Measurements from ENCODE around the gene GCN1. TPM values are rescaled to one million over a fixed set of nuclear protein-coding genes. Genes with fewer than 3 reads are reported as not detected.

The GCN1 gene
- total RNA-seq, 1 donor from 2014 or later: 165 TPM

DNA sequence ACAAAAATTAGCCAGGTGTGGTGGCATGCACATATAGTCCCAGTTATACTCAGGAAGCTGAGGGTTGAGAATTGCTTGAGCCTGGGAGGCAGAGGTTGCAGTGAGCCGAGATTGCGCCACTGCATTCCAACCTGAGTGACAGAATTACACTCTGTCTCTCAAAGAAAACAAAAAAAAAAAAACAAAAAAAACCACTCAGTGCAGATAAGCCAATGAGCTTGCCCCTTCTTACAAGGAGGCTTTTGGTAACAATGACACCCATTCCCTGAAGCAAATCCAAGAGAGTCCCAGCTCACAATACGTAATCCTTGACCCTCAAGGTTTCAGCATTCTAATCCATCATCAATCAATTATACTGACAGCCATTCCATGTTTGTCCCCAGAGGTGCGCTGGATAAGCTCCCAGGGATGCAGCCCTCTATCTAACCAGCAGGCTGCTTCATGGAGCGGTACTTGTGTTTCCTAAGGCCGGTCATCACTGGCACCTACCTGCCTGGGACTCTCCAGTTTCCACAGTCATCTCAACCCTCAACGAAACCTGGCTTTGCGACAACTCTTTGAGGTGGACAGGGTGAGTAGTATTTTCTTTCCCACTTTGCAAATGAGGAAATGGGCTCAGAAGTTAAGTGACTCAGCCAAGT lies 12.4 kb downstream of the GCN1 start:
- peaks cover 74% of the 10 kb centered on the region for H3K36me3 Mint-ChIP-seq (ENCODE audit: low read depth)
- no peak overlapping the region for H3K27ac Mint-ChIP-seq
- no peak for DNase-seq (ENCODE audit: low spot score)

DNA sequence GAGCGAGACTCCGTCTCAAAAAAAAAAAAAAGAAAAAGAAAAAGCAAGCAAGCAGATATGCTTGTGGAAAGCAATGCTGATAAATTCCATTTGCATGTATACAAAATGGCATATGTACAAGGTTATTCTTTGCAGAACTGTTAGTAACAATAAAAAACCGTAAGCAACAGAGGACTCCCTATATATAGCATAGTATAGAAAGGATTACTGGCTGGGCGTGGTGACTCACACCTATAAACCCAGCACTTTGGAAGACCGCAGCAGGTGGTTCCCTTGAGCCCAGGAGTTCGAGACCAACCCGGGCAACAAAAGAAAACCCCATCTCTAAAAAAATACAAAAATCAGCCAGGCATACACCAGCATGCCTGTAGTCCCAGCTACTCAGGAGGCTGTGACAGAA lies 13.5 kb downstream of the GCN1 start:
- intact Hi-C loops (cut with micrococcal nuclease): no loop called here
- H3K4me1 Mint-ChIP-seq (ENCODE audit: low read depth): no peaks in the 10 kb centered on the region
- H3K27ac Mint-ChIP-seq: no peak overlapping the region
- H3K36me3 Mint-ChIP-seq (ENCODE audit: low read depth): peaks cover 75% of the 10 kb centered on the region
- no peaks in the 10 kb centered on the region for H3K9me3 Mint-ChIP-seq
- no peak for DNase-seq (ENCODE audit: low spot score)
- no peaks in the 10 kb centered on the region for H3K27me3 Mint-ChIP-seq (ENCODE audit: low read depth)
- H3K4me3 Mint-ChIP-seq (ENCODE audit: low read depth): no peak overlapping the region

More for the DNA sequence above, 12.4 kb downstream of the GCN1 start:
- Mint-ChIP-seq H3K9me3 (no peaks in the 10 kb centered on the region), H3K27me3 (ENCODE audit: low read depth) (no peaks in the 10 kb centered on the region), H3K4me3 (ENCODE audit: low read depth) (no peak overlapping the region), H3K4me1 (ENCODE audit: low read depth) (peaks cover 2% of the 10 kb centered on the region)
- intact Hi-C loops (cut with micrococcal nuclease): no loop called here

DNA sequence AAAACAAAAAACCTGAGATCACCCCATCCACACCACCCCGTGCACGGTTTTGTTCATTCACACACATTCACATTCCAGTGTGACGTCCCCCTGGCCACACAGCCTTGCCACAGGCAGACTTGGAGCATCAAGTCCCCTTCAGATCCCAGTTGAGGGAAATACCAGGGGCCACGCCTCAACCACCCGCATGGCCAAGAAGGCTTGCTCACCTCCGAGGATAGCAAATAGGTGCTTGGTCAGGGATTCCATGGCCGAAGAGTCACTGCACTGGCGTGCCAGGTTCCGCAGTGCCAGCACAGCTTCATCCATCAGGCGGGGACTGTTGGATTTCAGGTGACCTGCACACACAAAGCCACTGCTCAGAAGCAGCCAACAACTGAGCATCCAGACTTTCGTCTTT lies 19.0 kb downstream of the GCN1 start:
- Mint-ChIP-seq H3K4me3 (ENCODE audit: low read depth) (no peak overlapping the region), H3K9me3 (no peaks in the 10 kb centered on the region), H3K27me3 (ENCODE audit: low read depth) (no peaks in the 10 kb centered on the region), H3K27ac (no peak overlapping the region), H3K36me3 (ENCODE audit: low read depth) (peaks cover 81% of the 10 kb centered on the region), H3K4me1 (ENCODE audit: low read depth) (peaks cover 3% of the 10 kb centered on the region)
- no peak for DNase-seq (ENCODE audit: low spot score)
- intact Hi-C loops (cut with micrococcal nuclease): no loop called here

DNA sequence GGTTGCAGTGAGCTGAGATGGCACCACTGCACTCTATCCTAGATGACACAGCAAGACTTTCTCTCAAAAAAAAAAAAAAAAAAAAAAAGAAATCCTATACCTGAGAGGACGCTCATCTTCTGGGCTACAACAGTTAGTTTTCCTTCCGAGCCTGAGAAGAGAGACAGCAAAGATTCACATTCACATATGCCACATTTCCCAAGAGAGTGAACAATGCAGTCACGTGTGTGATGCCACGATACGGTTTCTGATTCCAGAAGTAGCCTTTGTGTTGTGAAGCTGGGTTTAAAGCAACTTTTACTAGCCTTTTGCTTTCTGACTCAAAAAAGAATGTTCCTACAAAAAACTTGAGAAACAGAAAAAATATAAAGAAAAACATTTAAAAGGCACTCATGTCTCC lies 19.5 kb downstream of the GCN1 start:
- Mint-ChIP-seq H3K4me1 (ENCODE audit: low read depth) (peaks cover 3% of the 10 kb centered on the region), H3K27me3 (ENCODE audit: low read depth) (no peaks in the 10 kb centered on the region), H3K27ac (no peak overlapping the region), H3K9me3 (no peaks in the 10 kb centered on the region), H3K36me3 (ENCODE audit: low read depth) (peaks cover 84% of the 10 kb centered on the region), H3K4me3 (ENCODE audit: low read depth) (no peak overlapping the region)
- no peak for DNase-seq (ENCODE audit: low spot score)
- intact Hi-C loops (cut with micrococcal nuclease): no loop called here

DNA sequence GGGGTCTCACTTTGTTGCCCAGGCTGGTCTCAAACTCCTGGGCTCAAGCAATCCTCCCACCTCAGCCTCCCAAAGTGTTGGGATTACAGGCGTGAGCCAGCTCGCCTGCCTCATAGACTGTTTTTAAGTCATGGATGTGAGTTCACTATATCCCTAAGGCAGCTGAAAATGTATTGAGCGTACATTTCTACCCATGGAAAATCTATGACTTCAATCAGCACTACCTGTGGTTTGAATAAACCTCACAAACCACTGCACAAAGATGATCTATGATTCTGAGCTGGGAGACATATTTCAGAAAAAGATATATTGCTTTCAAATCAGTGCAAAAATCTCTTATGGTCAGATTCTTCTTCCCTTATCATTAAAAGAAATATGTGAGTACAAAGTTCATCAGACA lies 22.5 kb downstream of the GCN1 start:
- no peak overlapping the region for H3K4me3 Mint-ChIP-seq (ENCODE audit: low read depth)
- no peaks in the 10 kb centered on the region for H3K9me3 Mint-ChIP-seq
- intact Hi-C loops (cut with micrococcal nuclease): no loop called here
- no peak for DNase-seq (ENCODE audit: low spot score)
- H3K4me1 Mint-ChIP-seq (ENCODE audit: low read depth): peaks cover 3% of the 10 kb centered on the region
- no peaks in the 10 kb centered on the region for H3K27me3 Mint-ChIP-seq (ENCODE audit: low read depth)
- H3K27ac Mint-ChIP-seq: no peak overlapping the region
- H3K36me3 Mint-ChIP-seq (ENCODE audit: low read depth): peaks cover 78% of the 10 kb centered on the region

DNA sequence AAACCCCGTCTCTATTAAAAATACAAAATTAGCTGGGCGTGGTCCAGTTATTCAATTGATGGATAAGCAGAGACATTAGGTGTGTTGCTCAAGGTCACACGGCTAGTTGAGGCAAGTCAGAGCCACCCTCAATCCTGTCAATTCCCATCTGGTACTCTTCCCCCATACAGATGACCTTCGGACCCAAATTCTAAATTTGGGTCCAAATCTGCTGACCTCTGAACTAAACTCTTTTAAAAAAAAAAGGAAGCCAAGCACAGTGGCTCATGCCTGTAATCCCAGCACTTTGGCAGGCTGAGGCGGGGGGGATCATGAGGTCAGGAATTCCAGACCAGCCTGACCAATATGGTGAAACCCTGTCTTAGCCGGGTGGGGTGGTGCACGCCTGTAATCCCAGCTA lies 23.9 kb downstream of the GCN1 start:
- intact Hi-C loops (cut with micrococcal nuclease): no loop called here
- Mint-ChIP-seq H3K27ac (no peak overlapping the region), H3K4me1 (ENCODE audit: low read depth) (peaks cover 3% of the 10 kb centered on the region), H3K4me3 (ENCODE audit: low read depth) (no peak overlapping the region), H3K9me3 (no peaks in the 10 kb centered on the region), H3K36me3 (ENCODE audit: low read depth) (peaks cover 65% of the 10 kb centered on the region), H3K27me3 (ENCODE audit: low read depth) (no peaks in the 10 kb centered on the region)
- no peak for DNase-seq (ENCODE audit: low spot score)

DNA sequence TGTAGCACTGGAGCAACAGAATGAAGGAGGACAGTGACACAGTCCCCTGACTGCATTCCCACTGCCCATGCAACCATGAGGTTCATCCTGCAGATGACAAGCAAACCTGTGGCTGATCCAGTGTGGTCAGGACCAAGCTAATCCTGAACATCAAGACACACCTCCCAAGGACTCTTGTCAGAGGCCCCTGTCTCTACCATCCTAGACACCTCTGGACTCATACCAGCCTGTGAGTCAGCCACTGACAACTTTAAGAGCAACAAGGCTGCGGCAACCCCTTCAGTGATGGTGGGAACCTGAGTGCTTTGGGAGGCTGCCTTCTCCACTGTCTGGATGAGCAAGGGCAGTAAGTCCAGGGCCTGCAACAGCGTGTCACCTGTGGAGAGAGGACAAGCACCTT lies 24.6 kb downstream of the GCN1 start:
- DNase-seq (ENCODE audit: low spot score): no peak
- Mint-ChIP-seq H3K27ac (no peak overlapping the region), H3K4me1 (ENCODE audit: low read depth) (peaks cover 3% of the 10 kb centered on the region), H3K9me3 (no peaks in the 10 kb centered on the region), H3K27me3 (ENCODE audit: low read depth) (no peaks in the 10 kb centered on the region), H3K36me3 (ENCODE audit: low read depth) (peaks cover 58% of the 10 kb centered on the region), H3K4me3 (ENCODE audit: low read depth) (no peak overlapping the region)
- intact Hi-C loops (cut with micrococcal nuclease): no loop called here

DNA sequence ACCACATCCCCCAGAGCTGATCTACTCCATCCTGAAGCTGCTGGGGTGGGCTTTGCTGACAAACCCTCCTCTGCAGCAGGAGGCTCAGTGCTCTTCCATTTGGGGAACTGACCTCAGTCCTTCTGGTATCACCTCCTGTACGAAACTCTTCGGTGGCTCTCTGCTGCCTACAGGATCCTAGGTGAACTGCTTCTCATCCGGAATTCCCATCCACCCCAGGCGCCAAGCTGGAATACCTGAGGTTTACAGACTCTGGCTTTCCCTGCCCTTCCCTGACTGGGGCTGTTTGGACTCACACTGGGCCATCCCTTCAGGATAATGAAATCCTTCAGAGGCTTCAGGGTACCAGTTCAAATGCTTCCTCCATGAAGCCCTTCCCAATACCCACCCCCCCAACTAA lies 26.2 kb downstream of the GCN1 start:
- Mint-ChIP-seq H3K4me3 (ENCODE audit: low read depth) (no peak overlapping the region), H3K36me3 (ENCODE audit: low read depth) (peaks cover 56% of the 10 kb centered on the region), H3K27me3 (ENCODE audit: low read depth) (no peaks in the 10 kb centered on the region), H3K9me3 (no peaks in the 10 kb centered on the region), H3K4me1 (ENCODE audit: low read depth) (peaks cover 3% of the 10 kb centered on the region), H3K27ac (no peak overlapping the region)
- no peak for DNase-seq (ENCODE audit: low spot score)
- intact Hi-C loops (cut with micrococcal nuclease): no loop called here

DNA sequence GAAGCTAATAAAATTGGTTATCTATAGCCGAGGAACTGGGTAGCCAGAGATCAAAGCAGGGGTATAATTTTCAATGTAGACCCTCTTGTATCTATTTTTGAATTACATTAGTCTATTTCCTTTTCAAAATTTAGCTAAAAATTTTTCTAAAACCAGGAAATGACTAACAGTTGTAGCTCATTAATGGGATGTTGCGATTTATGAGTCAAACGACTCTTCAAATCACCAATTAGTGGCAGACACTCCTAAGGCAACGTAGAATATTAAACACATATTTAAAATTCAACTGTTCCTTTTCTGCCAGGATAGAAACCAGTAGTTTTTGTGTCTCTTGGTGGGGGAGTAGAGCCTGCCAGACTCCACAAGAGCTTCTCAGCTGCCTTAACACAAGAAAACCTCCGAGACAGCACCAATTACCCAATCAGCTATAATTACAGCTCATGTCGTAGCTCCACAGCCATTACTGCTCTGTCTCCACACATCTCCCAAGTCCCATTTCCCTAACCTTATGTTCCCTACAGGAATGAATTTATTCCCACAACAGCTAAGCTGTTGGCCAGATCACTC lies 26.9 kb downstream of the GCN1 start:
- intact Hi-C loops (cut with micrococcal nuclease): no loop called here
- no peaks in the 10 kb centered on the region for H3K27me3 Mint-ChIP-seq (ENCODE audit: low read depth)
- no peak overlapping the region for H3K4me3 Mint-ChIP-seq (ENCODE audit: low read depth)
- H3K27ac Mint-ChIP-seq: no peak overlapping the region
- no peak for DNase-seq (ENCODE audit: low spot score)
- peaks cover 3% of the 10 kb centered on the region for H3K4me1 Mint-ChIP-seq (ENCODE audit: low read depth)
- peaks cover 53% of the 10 kb centered on the region for H3K36me3 Mint-ChIP-seq (ENCODE audit: low read depth)
- H3K9me3 Mint-ChIP-seq: no peaks in the 10 kb centered on the region

DNA sequence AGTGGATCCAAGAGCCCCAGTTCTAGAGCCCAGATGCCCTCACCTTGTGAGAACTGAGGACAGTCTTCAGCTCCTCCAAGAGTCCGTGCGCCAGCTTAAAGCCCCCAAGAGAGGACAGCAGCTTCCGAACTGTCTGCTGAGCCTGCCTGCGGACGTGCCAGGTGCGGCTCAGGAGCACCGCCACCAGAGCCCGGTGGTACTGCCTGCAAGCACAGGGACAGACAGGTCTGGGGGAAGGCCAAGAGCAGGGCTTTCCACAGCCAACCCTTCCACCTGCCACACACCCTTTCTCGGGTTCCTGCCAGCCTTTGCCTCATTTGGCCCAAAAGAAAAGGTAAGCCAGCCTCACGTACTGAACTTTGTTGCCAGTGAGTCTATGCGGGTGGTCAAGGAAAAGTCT lies 30.2 kb downstream of the GCN1 start:
- no peak overlapping the region for H3K27ac Mint-ChIP-seq
- intact Hi-C loops (cut with micrococcal nuclease): no loop called here
- no peak for DNase-seq (ENCODE audit: low spot score)
- H3K4me1 Mint-ChIP-seq (ENCODE audit: low read depth): no peaks in the 10 kb centered on the region
- H3K4me3 Mint-ChIP-seq (ENCODE audit: low read depth): no peak overlapping the region
- peaks cover 64% of the 10 kb centered on the region for H3K36me3 Mint-ChIP-seq (ENCODE audit: low read depth)
- H3K27me3 Mint-ChIP-seq (ENCODE audit: low read depth): no peaks in the 10 kb centered on the region
- H3K9me3 Mint-ChIP-seq: no peaks in the 10 kb centered on the region

DNA sequence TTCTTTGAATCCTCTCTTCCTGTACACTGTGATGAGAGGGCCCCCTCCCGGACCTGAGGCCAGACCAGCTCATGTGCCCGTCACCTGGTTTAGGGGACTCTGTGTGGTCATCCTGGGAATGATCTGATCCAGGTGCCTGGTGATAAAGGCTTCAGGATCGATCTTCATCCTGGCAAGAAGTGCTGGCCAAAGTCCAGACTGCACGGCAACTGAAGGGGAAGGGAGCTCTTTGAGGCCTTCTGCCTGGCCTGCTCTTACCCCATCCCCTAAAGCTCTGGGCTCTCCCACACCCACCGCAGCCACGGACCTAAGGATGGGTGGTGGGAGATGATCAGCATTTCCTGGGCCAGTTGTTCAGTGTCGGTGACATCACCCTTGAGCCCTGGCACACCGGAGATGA lies 31.8 kb downstream of the GCN1 start:
- no peaks in the 10 kb centered on the region for H3K4me1 Mint-ChIP-seq (ENCODE audit: low read depth)
- H3K9me3 Mint-ChIP-seq: no peaks in the 10 kb centered on the region
- H3K27me3 Mint-ChIP-seq (ENCODE audit: low read depth): no peaks in the 10 kb centered on the region
- DNase-seq (ENCODE audit: low spot score): no peak
- no peak overlapping the region for H3K4me3 Mint-ChIP-seq (ENCODE audit: low read depth)
- intact Hi-C loops (cut with micrococcal nuclease): no loop called here
- no peak overlapping the region for H3K27ac Mint-ChIP-seq
- H3K36me3 Mint-ChIP-seq (ENCODE audit: low read depth): peaks cover 66% of the 10 kb centered on the region

DNA sequence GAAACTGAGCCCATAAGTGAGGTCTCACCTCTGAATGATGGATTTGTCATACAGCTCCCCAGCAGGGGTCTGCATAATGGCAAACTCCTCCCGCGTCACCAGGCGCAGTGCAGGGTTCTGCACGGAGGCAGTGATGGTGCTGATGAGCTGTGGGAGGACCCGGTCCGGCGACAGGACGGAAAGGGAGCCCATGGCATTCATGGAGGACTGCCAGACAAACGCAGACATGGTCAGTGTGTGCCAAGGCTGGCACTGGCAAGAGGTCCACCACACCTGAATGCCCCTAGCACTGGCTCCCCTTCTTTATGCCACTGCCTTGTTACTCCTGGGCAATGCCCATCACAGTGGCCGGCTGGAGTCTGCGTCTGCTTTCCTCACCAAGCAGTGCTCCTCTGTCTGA lies 32.7 kb downstream of the GCN1 start:
- Mint-ChIP-seq H3K36me3 (ENCODE audit: low read depth) (peaks cover 69% of the 10 kb centered on the region), H3K9me3 (no peaks in the 10 kb centered on the region), H3K4me1 (ENCODE audit: low read depth) (no peaks in the 10 kb centered on the region), H3K27me3 (ENCODE audit: low read depth) (no peaks in the 10 kb centered on the region), H3K4me3 (ENCODE audit: low read depth) (no peak overlapping the region), H3K27ac (no peak overlapping the region)
- intact Hi-C loops (cut with micrococcal nuclease): no loop called here
- DNase-seq (ENCODE audit: low spot score): no peak

DNA sequence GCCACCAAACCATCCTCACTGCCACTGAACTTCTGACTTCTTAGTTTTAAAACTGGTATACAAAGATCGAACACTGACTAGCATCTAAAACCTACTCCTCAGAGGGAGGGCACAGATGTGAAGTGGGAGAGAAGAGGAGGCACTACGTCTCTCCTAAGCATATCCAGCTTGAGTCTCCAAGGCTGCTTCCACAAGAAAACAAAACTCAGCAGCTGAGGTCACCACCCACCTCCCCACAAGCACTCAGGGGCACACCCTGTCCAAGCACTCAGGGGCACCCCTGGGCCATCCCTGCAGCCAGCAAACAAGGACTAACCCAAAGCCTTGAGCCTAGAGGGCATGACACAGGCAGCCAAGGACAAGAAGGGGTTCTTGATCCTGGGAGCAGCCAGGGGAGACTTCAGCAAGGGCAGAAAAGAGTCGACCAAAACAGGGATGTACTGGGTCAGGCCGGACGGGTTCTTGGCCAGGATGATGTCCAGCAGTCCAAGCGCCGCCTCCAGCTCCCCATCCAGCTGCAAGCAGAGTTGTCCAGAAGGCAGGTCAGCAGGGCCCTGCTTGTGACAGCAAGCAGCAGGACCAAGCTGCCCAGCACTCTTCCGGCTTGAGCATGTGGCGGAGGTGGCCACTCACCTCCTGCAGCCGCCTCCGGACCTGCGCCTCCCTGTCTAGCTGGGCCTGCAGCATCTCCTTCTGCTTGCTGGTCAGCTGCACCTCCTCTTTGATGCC lies 34.8 kb downstream of the GCN1 start:
- no peak for DNase-seq (ENCODE audit: low spot score)
- Mint-ChIP-seq H3K9me3 (no peaks in the 10 kb centered on the region), H3K36me3 (ENCODE audit: low read depth) (peaks cover 89% of the 10 kb centered on the region), H3K27ac (no peak overlapping the region), H3K4me3 (ENCODE audit: low read depth) (no peak overlapping the region), H3K27me3 (ENCODE audit: low read depth) (no peaks in the 10 kb centered on the region), H3K4me1 (ENCODE audit: low read depth) (no peaks in the 10 kb centered on the region)
- intact Hi-C loops (cut with micrococcal nuclease): no loop called here
